Measurements from ENCODE around the gene CDO1.
"Not testable (repeated sequence)": the region's sequence is repeated elsewhere in the genome, so short reads cannot be mapped to it uniquely, and the experiment has no call there.

The CDO1 gene

GRCh38 chr5:115835481-115835880 lies 19.0 kb upstream of the CDO1 start:
- FAIRE-seq = no peak
- no peak for DNase-seq (ENCODE audit: extremely low spot score, insufficient read length, low read depth)

GRCh38 chr5:115831163-115831768 lies 14.8 kb upstream of the CDO1 start:
- FAIRE-seq (peak; percentile 82), DNase-seq (ENCODE audit: extremely low spot score, insufficient read length, low read depth) (peak; percentile 32)

GRCh38 chr5:115829913-115830312 lies 13.5 kb upstream of the CDO1 start:
- no peak for FAIRE-seq
- no peak for DNase-seq (ENCODE audit: extremely low spot score, insufficient read length, low read depth)

DNA sequence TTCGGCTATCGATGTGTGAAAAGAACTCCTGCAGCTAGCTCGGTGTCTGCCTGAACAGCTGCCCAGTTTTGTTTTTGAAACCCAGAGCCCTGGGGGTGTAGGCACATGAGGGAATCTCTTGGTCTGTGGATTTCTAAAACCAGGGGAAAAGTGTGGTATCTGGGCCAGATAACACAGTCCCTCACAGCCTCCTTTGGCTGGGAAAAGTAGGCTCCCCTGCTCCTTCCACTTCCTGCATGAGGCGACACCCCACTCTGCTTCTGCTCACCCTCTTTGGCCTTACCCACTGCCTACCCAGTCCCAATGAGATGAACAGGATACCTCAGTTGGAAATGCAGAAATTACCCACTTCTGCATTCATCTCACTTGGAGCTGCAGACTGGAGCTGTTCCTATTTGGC lies 9.5 kb upstream of the CDO1 start:
- DNase-seq (ENCODE audit: extremely low spot score, insufficient read length, low read depth) (no peak), FAIRE-seq (no peak)

DNA sequence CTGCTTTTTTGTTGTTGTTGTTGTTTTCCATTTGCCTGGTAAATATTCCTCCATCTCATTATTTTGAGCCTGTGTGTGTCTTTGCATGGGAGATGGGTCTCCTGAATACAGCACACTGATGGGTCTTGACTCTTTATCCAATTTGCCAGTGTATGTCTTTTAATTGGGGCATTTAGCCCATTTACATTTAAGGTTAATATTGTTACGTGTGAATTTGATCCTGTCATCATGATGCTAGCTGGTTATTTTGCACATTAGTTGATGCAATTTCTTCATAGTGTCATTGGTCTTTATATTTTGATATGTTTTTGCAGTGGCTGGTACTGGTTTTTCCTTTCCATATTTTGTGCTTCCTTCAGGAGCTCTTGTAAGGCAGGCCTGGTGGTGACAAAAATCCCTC lies 8.5 kb upstream of the CDO1 start:
- not testable (repeated sequence) for FAIRE-seq; DNase-seq (ENCODE audit: extremely low spot score, insufficient read length, low read depth)

GRCh38 chr5:115820846-115821245 lies 4.4 kb upstream of the CDO1 start:
- FAIRE-seq = no peak

GRCh38 chr5:115818821-115819220 lies 2.4 kb upstream of the CDO1 start:
- DNase-seq (ENCODE audit: extremely low spot score, insufficient read length, low read depth) (no peak), FAIRE-seq (no peak)

More at GRCh38 chr5:115820846-115821245, 4.4 kb upstream of the CDO1 start:
- no peak for DNase-seq (ENCODE audit: extremely low spot score, insufficient read length, low read depth)

DNA sequence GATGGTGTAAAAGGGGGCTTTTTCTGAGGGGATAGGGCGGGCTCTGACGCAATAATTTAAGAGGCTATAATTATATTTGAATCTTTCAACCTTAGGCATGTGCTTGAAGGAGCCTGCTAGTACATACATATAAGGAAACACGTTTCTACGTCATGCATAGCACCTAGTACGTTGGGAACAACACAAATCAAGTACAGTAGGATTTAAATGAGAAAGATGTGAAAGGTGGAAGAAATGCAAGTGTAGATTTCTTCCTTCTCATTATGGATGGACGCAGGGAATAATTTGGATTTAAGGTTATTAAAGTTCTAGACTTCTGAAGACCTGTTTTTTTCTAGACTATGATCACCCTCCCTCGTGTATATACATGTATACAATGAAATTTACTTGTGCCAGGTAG lies 927 bp upstream of the CDO1 start:
- FAIRE-seq = no peak
- DNase-seq (ENCODE audit: extremely low spot score, insufficient read length, low read depth) = no peak

DNA sequence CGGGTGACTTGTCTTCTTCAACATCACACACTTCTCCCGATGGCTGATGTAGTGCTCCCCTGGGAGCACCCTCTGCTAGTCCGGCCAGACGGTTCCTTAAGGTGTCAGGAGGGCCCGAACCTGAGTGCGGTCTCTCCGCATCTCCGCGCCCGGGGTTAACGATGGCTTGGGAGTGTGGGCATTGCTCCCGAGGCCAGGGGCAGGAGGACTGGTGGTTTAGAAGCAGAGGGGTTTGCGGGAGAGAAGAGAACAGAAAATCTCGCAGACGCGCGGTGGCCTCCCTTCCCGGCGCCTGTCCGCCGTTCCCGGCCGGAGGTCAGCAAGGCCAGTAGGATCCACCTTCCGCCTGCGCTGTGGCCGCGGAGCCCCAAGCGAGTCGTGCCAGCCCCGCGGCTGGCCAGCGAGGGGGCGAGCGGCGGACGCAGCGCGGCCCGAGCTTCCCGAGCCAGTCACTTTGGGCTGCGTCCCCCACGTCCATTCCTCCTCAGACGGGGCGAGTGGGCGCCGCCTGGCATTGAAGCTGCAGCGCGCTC lies 700 bp downstream of the CDO1 start:
- DNase-seq (ENCODE audit: extremely low spot score, insufficient read length, low read depth) = no peak
- no peak for FAIRE-seq

- DNase-seq (ENCODE audit: extremely low spot score, insufficient read length, low read depth) (no peak), FAIRE-seq (no peak)
Observed at GRCh38 chr5:115815006-115815692, 1.3 kb downstream of the CDO1 start.

- no peak for DNase-seq (ENCODE audit: extremely low spot score, insufficient read length, low read depth)
- FAIRE-seq = no peak
Observed at GRCh38 chr5:115813719-115814118, 2.7 kb downstream of the CDO1 start.

DNA sequence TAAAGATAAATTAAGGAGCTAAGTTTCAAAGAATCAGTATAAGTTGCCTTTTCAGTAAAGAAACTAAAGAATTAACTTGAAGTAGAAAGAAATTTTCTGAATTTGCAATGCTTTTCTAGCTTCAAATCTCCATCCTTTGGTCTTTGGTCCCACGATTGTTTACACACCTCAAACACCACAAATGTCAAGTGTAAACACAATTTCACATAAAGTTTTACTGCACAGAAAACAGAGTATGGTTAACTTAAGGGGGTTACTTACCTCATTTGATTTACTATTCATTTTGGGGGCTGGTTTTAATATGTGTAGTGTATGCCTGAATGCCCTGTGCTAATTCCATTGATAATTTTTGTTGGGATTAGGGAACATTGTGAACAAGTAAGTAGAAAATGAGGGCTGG lies 4.1 kb downstream of the CDO1 start:
- FAIRE-seq (no peak), DNase-seq (ENCODE audit: extremely low spot score, insufficient read length, low read depth) (no peak)

GRCh38 chr5:115811406-115811805 lies 5.1 kb downstream of the CDO1 start:
- FAIRE-seq = no peak
- DNase-seq (ENCODE audit: extremely low spot score, insufficient read length, low read depth) = no peak

GRCh38 chr5:115810761-115811160 lies 5.7 kb downstream of the CDO1 start:
- DNase-seq (ENCODE audit: extremely low spot score, insufficient read length, low read depth) (no peak), FAIRE-seq (no peak)

- no peak for FAIRE-seq
- no peak for DNase-seq (ENCODE audit: extremely low spot score, insufficient read length, low read depth)
Observed at GRCh38 chr5:115809946-115810345, 6.5 kb downstream of the CDO1 start.

DNA sequence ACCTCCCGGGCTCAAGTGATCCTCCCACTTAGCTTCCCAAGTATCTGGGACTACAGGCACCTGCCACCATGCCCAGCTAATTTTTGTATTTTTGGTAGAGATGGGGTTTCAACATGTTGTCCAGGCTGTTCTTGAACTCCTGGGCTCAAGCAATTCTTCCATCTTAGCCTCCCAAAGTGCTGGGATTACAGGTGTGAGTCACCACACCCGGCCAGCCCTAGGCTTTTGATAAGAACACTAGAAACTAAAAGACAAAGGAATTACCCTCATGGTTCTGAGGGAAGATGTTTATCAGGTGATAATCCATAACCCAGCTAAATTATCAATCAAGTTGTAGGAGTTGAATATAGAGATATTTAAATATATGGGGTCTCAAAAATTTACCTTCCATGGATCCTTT lies 8.4 kb downstream of the CDO1 start:
- DNase-seq (ENCODE audit: extremely low spot score, insufficient read length, low read depth); FAIRE-seq: not testable (repeated sequence)

DNA sequence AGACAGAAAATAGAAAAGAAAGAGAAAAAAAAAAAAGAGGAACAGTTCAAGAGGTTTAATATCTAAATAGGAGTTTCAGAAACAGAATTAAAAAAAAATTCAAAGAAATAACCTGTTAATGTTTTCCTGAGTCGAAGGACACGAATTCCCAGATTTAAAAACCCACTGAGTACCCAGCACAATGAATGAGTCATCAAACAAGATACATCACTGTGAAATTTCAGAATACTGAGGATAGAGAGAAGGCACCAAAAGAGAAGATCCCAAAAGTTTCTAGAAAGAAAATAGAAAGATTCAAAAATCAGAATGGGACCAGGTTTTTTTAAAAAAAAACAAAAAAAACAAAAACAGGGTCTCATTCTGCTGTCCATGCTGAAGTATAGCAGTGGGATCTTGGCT lies 8.8 kb downstream of the CDO1 start:
- DNase-seq (ENCODE audit: extremely low spot score, insufficient read length, low read depth) (no peak), FAIRE-seq (no peak)

DNA sequence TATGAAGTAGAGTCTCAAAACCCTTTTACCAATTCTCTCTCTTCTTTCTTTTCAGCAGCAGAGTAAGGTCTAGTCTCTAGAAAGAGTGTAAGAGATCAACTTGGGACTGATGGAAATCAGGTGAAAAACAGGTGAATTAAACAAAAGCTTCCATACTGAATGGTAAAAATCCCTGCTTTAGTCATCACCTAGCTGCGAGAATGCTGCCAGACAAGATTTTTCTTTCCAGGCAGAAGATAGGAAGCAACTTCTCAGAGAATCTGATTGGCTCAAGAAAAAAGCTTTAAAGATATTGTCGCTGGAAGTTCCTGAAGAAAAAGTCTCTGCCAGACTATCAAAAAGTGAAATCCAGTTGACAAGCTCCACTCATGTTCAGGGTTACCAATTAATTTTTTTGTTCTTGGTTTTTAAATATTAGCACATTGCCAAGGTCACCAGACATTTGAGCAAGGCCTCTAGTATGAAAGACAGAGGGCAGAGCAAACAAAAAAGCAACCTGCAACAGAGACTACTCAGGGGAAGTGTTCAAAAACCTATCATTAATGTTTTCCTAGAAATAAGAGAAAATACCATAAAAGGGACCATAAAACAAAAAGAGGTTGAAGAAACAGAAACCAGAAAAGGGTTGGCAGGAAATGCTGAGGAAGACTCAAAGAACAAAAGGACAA lies 9.3 kb downstream of the CDO1 start:
- FAIRE-seq = no peak
- DNase-seq (ENCODE audit: extremely low spot score, insufficient read length, low read depth) = no peak

- FAIRE-seq = no peak
- no peak for DNase-seq (ENCODE audit: extremely low spot score, insufficient read length, low read depth)
Observed at GRCh38 chr5:115801984-115802383, 14.5 kb downstream of the CDO1 start.

- FAIRE-seq (no peak), DNase-seq (ENCODE audit: extremely low spot score, insufficient read length, low read depth) (no peak)
Observed at GRCh38 chr5:115801152-115801551, 15.3 kb downstream of the CDO1 start.

- FAIRE-seq = no peak
- DNase-seq (ENCODE audit: extremely low spot score, insufficient read length, low read depth) = no peak
Observed at GRCh38 chr5:115800108-115800507, 16.4 kb downstream of the CDO1 start.
